A673 (cell line): Measurements from ENCODE around the gene AGAP2.

Experiments used
- CTCF ChIP-seq: fragments of 300-800, 200-600 bp; sonication (generic); conservative IDR thresholded peaks from 2 replicates; pipeline ENCODE4 v1.5.1; 2017; ENCODE audit warnings: low read depth, mild to moderate bottlenecking, antibody characterized with exemption, low read length, moderate library complexity, mixed read lengths
- EZH2 ChIP-seq: fragments of 200-600 bp; sonication (generic); IDR thresholded peaks from 2 replicates; pipeline ENCODE4 v1.6.1; 2017; ENCODE audit warnings: borderline replicate concordance, low read depth, mild to moderate bottlenecking, mixed read lengths, antibody characterized with exemption, low read length; ENCODE audit not compliant: poor library complexity, severe bottlenecking

- TF ChIP-seq EZH2 (no peak), CTCF (no peak)
Observed at GRCh38 chr12:57767305-57767698, 28.8 kb upstream of the AGAP2 start.
